ENCODE results near the gene AUTS2. TPM values are rescaled to one million over a fixed set of nuclear protein-coding genes. Genes with fewer than 3 reads are reported as not detected.

AUTS2 gene
- polyA plus RNA-seq, 1 donor (not counting 4 experiments of a cell fraction or from before 2014, with no cell fraction given): 4.7 TPM

GRCh38 chr7:69796416-69796815, 198.1 kb downstream of the AUTS2 start:
- peaks cover 4% of the 10 kb centered on the region for H3K4me1 ChIP-seq (ENCODE audit: control insufficient read depth, extremely low read depth, insufficient read depth, low read length)
- no peak overlapping the region for H2AFZ ChIP-seq (ENCODE audit: control insufficient read depth, low read length)
- H3K9me1 ChIP-seq (ENCODE audit: control insufficient read depth, extremely low read depth, insufficient read depth, low read length): no peaks in the 10 kb centered on the region
- no peaks in the 10 kb centered on the region for H3K27me3 ChIP-seq (ENCODE audit: control insufficient read depth, extremely low read depth, insufficient read depth, low read length)
- DNase-seq (ENCODE audit: low read depth, low spot score) (no peak), FAIRE-seq (no peak)
- no peaks in the 10 kb centered on the region for H3K79me2 ChIP-seq (ENCODE audit: control insufficient read depth, insufficient read depth, low read length)
- TF ChIP-seq, protein P1, sequence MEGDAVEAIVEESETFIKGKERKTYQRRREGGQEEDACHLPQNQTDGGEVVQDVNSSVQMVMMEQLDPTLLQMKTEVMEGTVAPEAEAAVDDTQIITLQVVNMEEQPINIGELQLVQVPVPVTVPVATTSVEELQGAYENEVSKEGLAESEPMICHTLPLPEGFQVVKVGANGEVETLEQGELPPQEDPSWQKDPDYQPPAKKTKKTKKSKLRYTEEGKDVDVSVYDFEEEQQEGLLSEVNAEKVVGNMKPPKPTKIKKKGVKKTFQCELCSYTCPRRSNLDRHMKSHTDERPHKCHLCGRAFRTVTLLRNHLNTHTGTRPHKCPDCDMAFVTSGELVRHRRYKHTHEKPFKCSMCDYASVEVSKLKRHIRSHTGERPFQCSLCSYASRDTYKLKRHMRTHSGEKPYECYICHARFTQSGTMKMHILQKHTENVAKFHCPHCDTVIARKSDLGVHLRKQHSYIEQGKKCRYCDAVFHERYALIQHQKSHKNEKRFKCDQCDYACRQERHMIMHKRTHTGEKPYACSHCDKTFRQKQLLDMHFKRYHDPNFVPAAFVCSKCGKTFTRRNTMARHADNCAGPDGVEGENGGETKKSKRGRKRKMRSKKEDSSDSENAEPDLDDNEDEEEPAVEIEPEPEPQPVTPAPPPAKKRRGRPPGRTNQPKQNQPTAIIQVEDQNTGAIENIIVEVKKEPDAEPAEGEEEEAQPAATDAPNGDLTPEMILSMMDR (optimal IDR thresholded peaks at IDR 0.05 in 1 of 3, IDR thresholded peaks at IDR 0.05 in 1 of 3, conservative IDR thresholded peaks at IDR 0.05 in 1 of 3; ENCODE audit: extremely low read depth in 1 of 3, insufficient read depth in 2 of 3, low read length in 3 of 3): no peak
- no peak for TF ChIP-seq EZH2 (IDR thresholded peaks at IDR 0.05; ENCODE audit: low read length)
- H3K36me3 ChIP-seq (ENCODE audit: control insufficient read depth in 2 of 2, extremely low read depth in 1 of 2, insufficient read depth in 2 of 2, low read length in 2 of 2): no peaks in the 10 kb centered on the region
- no peak overlapping the region for H3K9ac ChIP-seq (ENCODE audit: control insufficient read depth, extremely low read depth, insufficient read depth, low read length)
- no peak overlapping the region for H3K4me3 ChIP-seq (ENCODE audit: control insufficient read depth in 2 of 3, extremely low read depth in 1 of 3, insufficient read depth in 2 of 3, low read depth in 1 of 3, low read length in 3 of 3)
- H3K4me2 ChIP-seq (ENCODE audit: control insufficient read depth, extremely low read depth, insufficient read depth, low read depth, low read length): no peak overlapping the region
- H4K20me1 ChIP-seq (ENCODE audit: control insufficient read depth, extremely low read depth, insufficient read depth, low read length): no peaks in the 10 kb centered on the region
- dilution Hi-C loops (cut with MboI; ENCODE audit: extremely low pct_ligation_motif_present, low sequenced_read_pairs): no loop called here
- H3K9me3 ChIP-seq (ENCODE audit: control insufficient read depth, low read depth, low read length): no peaks in the 10 kb centered on the region
- no peak overlapping the region for H3K27ac ChIP-seq (ENCODE audit: control insufficient read depth, insufficient read depth, low read length)

DNA sequence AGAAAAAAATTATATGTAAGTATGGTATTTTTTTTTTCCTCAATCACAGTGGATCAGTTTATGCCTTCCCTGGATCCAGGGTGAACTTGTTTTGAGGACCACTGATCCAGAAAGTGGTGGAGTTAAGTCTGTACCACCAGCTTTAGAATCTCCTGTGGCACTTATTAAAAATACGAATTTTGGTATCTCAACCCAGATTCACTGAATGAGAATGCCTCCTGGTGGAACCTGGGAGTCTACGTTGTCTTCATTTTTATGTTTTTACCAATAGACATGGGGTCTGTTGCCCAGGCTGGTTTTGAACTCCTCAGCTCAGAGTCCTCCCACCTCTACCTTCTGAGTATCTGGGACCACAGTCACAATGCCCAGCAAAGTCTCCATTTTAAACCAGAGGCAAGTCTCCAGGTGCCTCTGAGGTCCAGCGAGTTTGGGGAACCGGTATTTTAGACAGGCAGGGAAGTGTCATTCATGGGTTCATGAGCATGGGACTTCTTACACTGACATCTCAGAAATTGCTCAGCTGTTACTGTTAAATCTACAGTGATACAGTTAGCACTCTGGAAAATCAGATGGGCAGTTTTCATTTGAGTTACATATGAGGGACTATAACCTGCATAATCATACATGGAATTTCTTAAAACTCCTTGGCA, 200.9 kb downstream of the AUTS2 start:
- Histone ChIP-seq H3K27ac (ENCODE audit: control insufficient read depth, insufficient read depth, low read length) (no peak overlapping the region), H3K4me1 (ENCODE audit: control insufficient read depth, extremely low read depth, insufficient read depth, low read length) (peaks cover 4% of the 10 kb centered on the region), H2AFZ (ENCODE audit: control insufficient read depth, low read length) (no peak overlapping the region), H3K79me2 (ENCODE audit: control insufficient read depth, insufficient read depth, low read length) (no peaks in the 10 kb centered on the region), H3K9me1 (ENCODE audit: control insufficient read depth, extremely low read depth, insufficient read depth, low read length) (no peaks in the 10 kb centered on the region), H4K20me1 (ENCODE audit: control insufficient read depth, extremely low read depth, insufficient read depth, low read length) (no peaks in the 10 kb centered on the region), H3K27me3 (ENCODE audit: control insufficient read depth, extremely low read depth, insufficient read depth, low read length) (no peaks in the 10 kb centered on the region), H3K4me3 (ENCODE audit: control insufficient read depth in 2 of 3, extremely low read depth in 1 of 3, insufficient read depth in 2 of 3, low read depth in 1 of 3, low read length in 3 of 3) (no peak overlapping the region), H3K36me3 (ENCODE audit: control insufficient read depth in 2 of 2, extremely low read depth in 1 of 2, insufficient read depth in 2 of 2, low read length in 2 of 2) (no peaks in the 10 kb centered on the region), H3K9ac (ENCODE audit: control insufficient read depth, extremely low read depth, insufficient read depth, low read length) (no peak overlapping the region), H3K9me3 (ENCODE audit: control insufficient read depth, low read depth, low read length) (no peaks in the 10 kb centered on the region), H3K4me2 (ENCODE audit: control insufficient read depth, extremely low read depth, insufficient read depth, low read depth, low read length) (no peak overlapping the region)
- FAIRE-seq: peak; percentile 41
- no peak for TF ChIP-seq EZH2 (IDR thresholded peaks at IDR 0.05; ENCODE audit: low read length)
- TF ChIP-seq, protein P1 (optimal IDR thresholded peaks at IDR 0.05 in 1 of 3, IDR thresholded peaks at IDR 0.05 in 1 of 3, conservative IDR thresholded peaks at IDR 0.05 in 1 of 3; ENCODE audit: extremely low read depth in 1 of 3, insufficient read depth in 2 of 3, low read length in 3 of 3): no peak
- dilution Hi-C loops (cut with MboI; ENCODE audit: extremely low pct_ligation_motif_present, low sequenced_read_pairs): no loop called here
- no peak for DNase-seq (ENCODE audit: low read depth, low spot score)
